Fibroblast of lung (primary cell): Measurements from ENCODE around the gene MAP3K4.

ENCODE experiments used
- EZH2 ChIP-seq: IDR thresholded peaks from 2 replicates; pipeline ENCODE4 v1.5.1; 2012; ENCODE audit warnings: low read length, control low read depth, mild to moderate bottlenecking; ENCODE audit errors: missing control alignments
- TF ChIP-seq, protein P1 (sequence below), 2 donors: IDR thresholded peaks in 1 of 2; conservative IDR thresholded peaks in 1 of 2; 1 replicate in 1 of 2; 2 replicates in 1 of 2; pipeline ENCODE4 v1.5.1; 2011 to 2012; ENCODE audit warnings: low read length in 2 of 2, control low read depth in 1 of 2, inconsistent platforms in 1 of 2, low read depth in 1 of 2, mild to moderate bottlenecking in 1 of 2

DNA sequence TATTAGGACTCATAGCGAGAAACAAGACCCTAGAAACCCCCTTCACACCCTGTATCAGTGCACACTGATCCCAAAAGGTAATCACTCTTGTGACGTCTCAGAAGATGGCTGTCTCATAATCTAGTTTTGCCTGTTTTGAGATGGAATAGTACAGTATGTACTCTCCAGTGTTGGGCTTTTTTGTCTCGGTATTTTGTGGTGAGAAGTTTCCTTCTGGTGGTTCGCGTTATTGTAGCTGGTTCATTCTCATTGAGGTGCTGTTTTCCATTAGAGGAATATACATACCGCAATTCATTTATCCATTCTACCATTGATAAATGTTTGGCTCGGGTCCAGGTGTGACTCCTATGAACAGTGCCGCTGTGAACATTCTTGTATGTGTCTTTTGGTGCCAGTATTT is 27.9 kb upstream of the MAP3K4 start:
- TF ChIP-seq, protein P1, sequence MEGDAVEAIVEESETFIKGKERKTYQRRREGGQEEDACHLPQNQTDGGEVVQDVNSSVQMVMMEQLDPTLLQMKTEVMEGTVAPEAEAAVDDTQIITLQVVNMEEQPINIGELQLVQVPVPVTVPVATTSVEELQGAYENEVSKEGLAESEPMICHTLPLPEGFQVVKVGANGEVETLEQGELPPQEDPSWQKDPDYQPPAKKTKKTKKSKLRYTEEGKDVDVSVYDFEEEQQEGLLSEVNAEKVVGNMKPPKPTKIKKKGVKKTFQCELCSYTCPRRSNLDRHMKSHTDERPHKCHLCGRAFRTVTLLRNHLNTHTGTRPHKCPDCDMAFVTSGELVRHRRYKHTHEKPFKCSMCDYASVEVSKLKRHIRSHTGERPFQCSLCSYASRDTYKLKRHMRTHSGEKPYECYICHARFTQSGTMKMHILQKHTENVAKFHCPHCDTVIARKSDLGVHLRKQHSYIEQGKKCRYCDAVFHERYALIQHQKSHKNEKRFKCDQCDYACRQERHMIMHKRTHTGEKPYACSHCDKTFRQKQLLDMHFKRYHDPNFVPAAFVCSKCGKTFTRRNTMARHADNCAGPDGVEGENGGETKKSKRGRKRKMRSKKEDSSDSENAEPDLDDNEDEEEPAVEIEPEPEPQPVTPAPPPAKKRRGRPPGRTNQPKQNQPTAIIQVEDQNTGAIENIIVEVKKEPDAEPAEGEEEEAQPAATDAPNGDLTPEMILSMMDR (conservative IDR thresholded peaks at IDR 0.05 in 1 of 2, IDR thresholded peaks at IDR 0.05 in 1 of 2; ENCODE audit: low read depth in 1 of 2, low read length in 2 of 2), result no peak
- no peak for TF ChIP-seq EZH2
